SK-N-SH treated with all-trans-retinoic acid at 6 μM for 48 hours (cell line): Measurements from ENCODE around the gene WBP1L.
"Not testable (repeated sequence)": the region's sequence is repeated elsewhere in the genome, so short reads cannot be mapped to it uniquely, and the experiment has no call there.

Experiments used
- ATAC-seq: fragments of 200-7000 bp; cut with Tn5 transposase; 3 replicates; pipeline ENCODE4 v1.9.1; 2020; ENCODE audit warnings: mild to moderate bottlenecking, moderate library complexity
- ARNTL ChIP-seq: fragments of 450-650 bp; formaldehyde crosslinking; IDR thresholded peaks from 2 replicates; pipeline ENCODE4 v1.5.0; 2020; ENCODE audit warnings: low read depth, mild to moderate bottlenecking, moderate library complexity, borderline replicate concordance
- BACH2 ChIP-seq: fragments of 250-450 bp; sonication (Bioruptor Pico); IDR thresholded peaks from 2 replicates; pipeline ENCODE4 v1.9.0; 2021; ENCODE audit warnings: mild to moderate bottlenecking, borderline replicate concordance
- CSDC2 ChIP-seq: fragments of 250-450 bp; sonication (Bioruptor Pico); IDR thresholded peaks from 2 replicates; pipeline ENCODE4 v1.5.0; 2020; ENCODE audit warnings: mild to moderate bottlenecking, moderate library complexity
- CSRNP3 ChIP-seq: fragments of 250-450 bp; sonication (Bioruptor Pico); IDR thresholded peaks from 2 replicates; pipeline ENCODE4 v1.5.1; 2021; ENCODE audit warnings: mild to moderate bottlenecking, moderate library complexity
- ESRRG ChIP-seq: fragments of 250-450 bp; sonication (Bioruptor Pico); IDR thresholded peaks from 2 replicates; pipeline ENCODE4 v1.6.1; 2021; ENCODE audit warnings: mild to moderate bottlenecking
- GLIS3 ChIP-seq: fragments of 250-450 bp; sonication (Bioruptor Pico); IDR thresholded peaks from 2 replicates; pipeline ENCODE4 v1.5.0; 2020; ENCODE audit warnings: mild to moderate bottlenecking, moderate library complexity
- ISL1 ChIP-seq: fragments of 250-450 bp; sonication (Bioruptor Pico); IDR thresholded peaks from 2 replicates; pipeline ENCODE4 v2.1.2; 2022; ENCODE audit warnings: mild to moderate bottlenecking, moderate library complexity
- OSR1 ChIP-seq: fragments of 250-450 bp; sonication (Bioruptor Pico); IDR thresholded peaks from 2 replicates; pipeline ENCODE4 v1.8.0; 2022; ENCODE audit warnings: moderate library complexity, mild to moderate bottlenecking, inconsistent platforms
- PATZ1 ChIP-seq: fragments of 250-450 bp; sonication (Bioruptor Pico); IDR thresholded peaks from 2 replicates; pipeline ENCODE4 v1.8.0; 2020; ENCODE audit warnings: mild to moderate bottlenecking, moderate library complexity, borderline replicate concordance
- POU6F1 ChIP-seq: fragments of 250-450 bp; sonication (Bioruptor Pico); IDR thresholded peaks from 2 replicates; pipeline ENCODE4 v1.8.0; 2021; ENCODE audit warnings: low read depth, mild to moderate bottlenecking, moderate library complexity, borderline replicate concordance
- RARB ChIP-seq: fragments of 250-450 bp; sonication (Bioruptor Pico); IDR thresholded peaks from 2 replicates; pipeline ENCODE4 v1.8.0; 2021; ENCODE audit warnings: mild to moderate bottlenecking, moderate library complexity
- SNAI2 ChIP-seq: fragments of 250-450 bp; sonication (Bioruptor Pico); IDR thresholded peaks from 2 replicates; pipeline ENCODE4 v1.5.0; 2020; ENCODE audit warnings: mild to moderate bottlenecking, moderate library complexity
- TOX ChIP-seq: fragments of 250-450 bp; sonication (Bioruptor Pico); IDR thresholded peaks from 2 replicates; pipeline ENCODE4 v1.8.0; 2021; ENCODE audit warnings: mild to moderate bottlenecking, moderate library complexity, borderline replicate concordance
- TSHZ2 ChIP-seq: fragments of 250-450 bp; sonication (Bioruptor Pico); IDR thresholded peaks from 2 replicates; pipeline ENCODE4 v1.5.0; 2020; ENCODE audit warnings: mild to moderate bottlenecking, moderate library complexity
- ZC3H10 ChIP-seq: fragments of 250-450 bp; sonication (Bioruptor Pico); IDR thresholded peaks from 2 replicates; pipeline ENCODE4 v1.5.1; 2021; ENCODE audit warnings: mild to moderate bottlenecking, moderate library complexity
- ZFP3 ChIP-seq: fragments of 250-450 bp; sonication (Bioruptor Pico); IDR thresholded peaks from 2 replicates; pipeline ENCODE4 v1.5.0; 2020; ENCODE audit warnings: mild to moderate bottlenecking, moderate library complexity
- ZFP30 ChIP-seq: fragments of 450-650 bp; formaldehyde crosslinking; IDR thresholded peaks from 2 replicates; pipeline ENCODE4 v1.5.0; 2022; ENCODE audit warnings: mild to moderate bottlenecking, moderate library complexity
- ZNF565 ChIP-seq: fragments of 450-650 bp; formaldehyde crosslinking; conservative IDR thresholded peaks from 2 replicates; pipeline ENCODE4 v1.5.0; 2020; ENCODE audit warnings: low read depth, mild to moderate bottlenecking, moderate library complexity
- ZNF70 ChIP-seq: fragments of 450-650 bp; formaldehyde crosslinking; IDR thresholded peaks from 2 replicates; pipeline ENCODE4 v1.5.0; 2020; ENCODE audit warnings: mild to moderate bottlenecking, moderate library complexity
- ZNF8 ChIP-seq: fragments of 450-650 bp; formaldehyde crosslinking; IDR thresholded peaks from 2 replicates; pipeline ENCODE4 v1.5.0; 2020; ENCODE audit warnings: mild to moderate bottlenecking, moderate library complexity

Gene WBP1L

GRCh38 chr10:102815790-102816549 lies 72.2 kb downstream of the WBP1L start:
- peak; percentile 53 for ATAC-seq
- TF ChIP-seq ZNF8 (CRISPR knock-in tag) = no peak
- no peak for TF ChIP-seq OSR1 (CRISPR knock-in tag)

GRCh38 chr10:102817175-102817574 lies 73.4 kb downstream of the WBP1L start:
- TF ChIP-seq ESRRG (CRISPR knock-in tag) (no peak), GLIS3 (CRISPR knock-in tag) (no peak), ZC3H10 (no peak), ZNF70 (CRISPR knock-in tag) (no peak), TSHZ2 (no peak), ZFP30 (CRISPR knock-in tag) (no peak), ZNF8 (CRISPR knock-in tag) (no peak), ARNTL (CRISPR knock-in tag) (no peak), ZFP3 (CRISPR knock-in tag) (no peak), ZNF565 (CRISPR knock-in tag) (no peak), ISL1 (CRISPR knock-in tag) (no peak), TOX (CRISPR knock-in tag) (no peak), OSR1 (CRISPR knock-in tag) (no peak), POU6F1 (CRISPR knock-in tag) (no peak), RARB (no peak), SNAI2 (CRISPR knock-in tag) (no peak), PATZ1 (CRISPR knock-in tag) (no peak), BACH2 (CRISPR knock-in tag) (no peak)
- no peak for ATAC-seq

GRCh38 chr10:102819054-102819453 lies 75.3 kb downstream of the WBP1L start:
- no peak for ATAC-seq
- TF ChIP-seq ZNF8 (CRISPR knock-in tag) (no peak), CSRNP3 (CRISPR knock-in tag) (no peak), SNAI2 (CRISPR knock-in tag) (no peak), TOX (CRISPR knock-in tag) (no peak), ZFP3 (CRISPR knock-in tag) (no peak), RARB (no peak), CSDC2 (no peak)

GRCh38 chr10:102820008-102820407 lies 76.3 kb downstream of the WBP1L start:
- ATAC-seq = not testable (repeated sequence)
